GM13977 (cell line): ENCODE measurements around the gene SPACA9.

Source experiments
- DNase-seq: peaks from one replicate; pipeline ENCODE4 v3.0.0; 2012; ENCODE audit warnings: low spot score
- CTCF ChIP-seq: IDR thresholded peaks from 2 replicates; pipeline ENCODE4 v1.5.1; 2012; ENCODE audit warnings: mild to moderate bottlenecking, control low read depth; ENCODE audit not compliant: insufficient read depth; ENCODE audit errors: extremely low read depth, missing control alignments
- in situ Hi-C: fragments of 300-500 bp; cut with MboI; formaldehyde crosslinking; loops from one replicate; pipeline ENCODE4 v1.12.0; 2022; ENCODE audit warnings: low sequenced_read_pairs, low pct_unique_long_range_greater_than_20kb, mixed read lengths, inconsistent platforms; ENCODE audit not compliant: unreplicated experiment

The SPACA9 gene

GRCh38 chr9:132881826-132882225 is 3.1 kb downstream of the SPACA9 start:
- in situ Hi-C loops = no loop called here
- DNase-seq = peak; percentile 9
- no peak for TF ChIP-seq CTCF

GRCh38 chr9:132882616-132883015 is 3.9 kb downstream of the SPACA9 start:
- TF ChIP-seq CTCF = no peak
- in situ Hi-C loops = no loop called here
- no peak for DNase-seq

- in situ Hi-C loops = no loop called here
- no peak for TF ChIP-seq CTCF
- no peak for DNase-seq
Measured at GRCh38 chr9:132883349-132884294, 4.9 kb downstream of the SPACA9 start.

- no peak for DNase-seq
- in situ Hi-C loops = no loop called here
- no peak for TF ChIP-seq CTCF
Measured at GRCh38 chr9:132885720-132886333, 7.1 kb downstream of the SPACA9 start.

GRCh38 chr9:132886334-132886725 is 7.6 kb downstream of the SPACA9 start:
- TF ChIP-seq CTCF = no peak
- in situ Hi-C loops = no loop called here
- no peak for DNase-seq

GRCh38 chr9:132887181-132888120 is 8.8 kb downstream of the SPACA9 start:
- no peak for DNase-seq
- no peak for TF ChIP-seq CTCF
- in situ Hi-C loops = no loop called here
